GM23338 (cell line): ENCODE results near the gene CACNB3.

ENCODE experiments used
- CREB1 ChIP-seq: fragments of 250-450 bp; sonication (Bioruptor Pico); IDR thresholded peaks from 2 replicates; pipeline ENCODE4 v1.5.0; 2020; ENCODE audit warnings: low read depth, mild to moderate bottlenecking, moderate library complexity
- ETS1 ChIP-seq: IDR thresholded peaks from 2 replicates; pipeline ENCODE4 v1.6.1; 2016; ENCODE audit warnings: antibody characterized with exemption
- EZH2 ChIP-seq: fragments of 200-600 bp; sonication (generic); IDR thresholded peaks from one replicate; pipeline ENCODE4 v1.8.0; 2017; ENCODE audit warnings: antibody characterized with exemption, mild to moderate bottlenecking, low read depth; ENCODE audit not compliant: unreplicated experiment
- EZH2phosphoT487 ChIP-seq: fragments of 200-600 bp; sonication (generic); IDR thresholded peaks from one replicate; pipeline ENCODE4 v1.8.1; 2018; ENCODE audit warnings: antibody characterized with exemption; ENCODE audit not compliant: unreplicated experiment
- JUNB ChIP-seq: IDR thresholded peaks from one replicate; pipeline ENCODE4 v1.6.1; 2016; ENCODE audit warnings: antibody characterized with exemption; ENCODE audit not compliant: unreplicated experiment
- NANOG ChIP-seq: IDR thresholded peaks from 2 replicates; pipeline ENCODE4 v1.6.1; 2016; ENCODE audit warnings: antibody characterized with exemption, borderline replicate concordance
- POLR2AphosphoS5 ChIP-seq: IDR thresholded peaks from 2 replicates; pipeline ENCODE4 v1.6.1; 2016; ENCODE audit warnings: antibody characterized with exemption, low read depth
- REST ChIP-seq: IDR thresholded peaks from one replicate; pipeline ENCODE4 v1.6.1; 2018; ENCODE audit warnings: antibody characterized with exemption; ENCODE audit not compliant: unreplicated experiment
- STAT1 ChIP-seq: IDR thresholded peaks from one replicate; pipeline ENCODE4 v1.6.1; 2016; ENCODE audit warnings: antibody characterized with exemption; ENCODE audit not compliant: unreplicated experiment
- ZNF114 ChIP-seq: fragments of 250-450 bp; sonication (Bioruptor Pico); IDR thresholded peaks from 2 replicates; pipeline ENCODE4 v1.5.0; 2020; ENCODE audit warnings: mild to moderate bottlenecking, moderate library complexity
- ZNF331 ChIP-seq: fragments of 250-450 bp; sonication (Bioruptor Pico); IDR thresholded peaks from 2 replicates; pipeline ENCODE4 v1.5.0; 2020; ENCODE audit warnings: low read depth, mild to moderate bottlenecking, moderate library complexity
- TF ChIP-seq, protein P1 (sequence below), 2 experiments: fragments of 200-600 bp in 1 of 2; sonication (generic) in 1 of 2; conservative IDR thresholded peaks; 2 replicates each; pipeline versions ENCODE4 v1.5.1 to v1.6.1; 2016 to 2017; ENCODE audit warnings: antibody characterized with exemption in 2 of 2, low read depth in 2 of 2, mild to moderate bottlenecking in 2 of 2, moderate library complexity in 1 of 2

- TF ChIP-seq, protein P1, sequence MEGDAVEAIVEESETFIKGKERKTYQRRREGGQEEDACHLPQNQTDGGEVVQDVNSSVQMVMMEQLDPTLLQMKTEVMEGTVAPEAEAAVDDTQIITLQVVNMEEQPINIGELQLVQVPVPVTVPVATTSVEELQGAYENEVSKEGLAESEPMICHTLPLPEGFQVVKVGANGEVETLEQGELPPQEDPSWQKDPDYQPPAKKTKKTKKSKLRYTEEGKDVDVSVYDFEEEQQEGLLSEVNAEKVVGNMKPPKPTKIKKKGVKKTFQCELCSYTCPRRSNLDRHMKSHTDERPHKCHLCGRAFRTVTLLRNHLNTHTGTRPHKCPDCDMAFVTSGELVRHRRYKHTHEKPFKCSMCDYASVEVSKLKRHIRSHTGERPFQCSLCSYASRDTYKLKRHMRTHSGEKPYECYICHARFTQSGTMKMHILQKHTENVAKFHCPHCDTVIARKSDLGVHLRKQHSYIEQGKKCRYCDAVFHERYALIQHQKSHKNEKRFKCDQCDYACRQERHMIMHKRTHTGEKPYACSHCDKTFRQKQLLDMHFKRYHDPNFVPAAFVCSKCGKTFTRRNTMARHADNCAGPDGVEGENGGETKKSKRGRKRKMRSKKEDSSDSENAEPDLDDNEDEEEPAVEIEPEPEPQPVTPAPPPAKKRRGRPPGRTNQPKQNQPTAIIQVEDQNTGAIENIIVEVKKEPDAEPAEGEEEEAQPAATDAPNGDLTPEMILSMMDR (conservative IDR thresholded peaks at IDR 0.05; ENCODE audit: low read depth in 2 of 2): no peak
- TF ChIP-seq STAT1 (no peak), POLR2AphosphoS5 (no peak), EZH2 (no peak), JUNB (no peak), REST (no peak), ZNF331 (no peak), EZH2phosphoT487 (no peak), CREB1 (CRISPR knock-in tag) (no peak), NANOG (no peak), ETS1 (no peak), ZNF114 (CRISPR knock-in tag) (no peak)
Observed at GRCh38 chr12:48775991-48776649, 42.2 kb upstream of the CACNB3 start.
